Measurements from ENCODE around the gene CLCN7.

CLCN7 gene

GRCh38 chr16:1401758-1402154 is 73.1 kb downstream of the CLCN7 start:
- no peak for TF ChIP-seq CTCF (IDR thresholded peaks at IDR 0.05; ENCODE audit: low read depth, low read length)
- no peak overlapping the region for H3K4me3 ChIP-seq (replicated peaks in 1 of 2; ENCODE audit: low read depth in 2 of 2, low read length in 2 of 2)
- DNase-seq (ENCODE audit: low read depth in 2 of 2): no peak

DNA sequence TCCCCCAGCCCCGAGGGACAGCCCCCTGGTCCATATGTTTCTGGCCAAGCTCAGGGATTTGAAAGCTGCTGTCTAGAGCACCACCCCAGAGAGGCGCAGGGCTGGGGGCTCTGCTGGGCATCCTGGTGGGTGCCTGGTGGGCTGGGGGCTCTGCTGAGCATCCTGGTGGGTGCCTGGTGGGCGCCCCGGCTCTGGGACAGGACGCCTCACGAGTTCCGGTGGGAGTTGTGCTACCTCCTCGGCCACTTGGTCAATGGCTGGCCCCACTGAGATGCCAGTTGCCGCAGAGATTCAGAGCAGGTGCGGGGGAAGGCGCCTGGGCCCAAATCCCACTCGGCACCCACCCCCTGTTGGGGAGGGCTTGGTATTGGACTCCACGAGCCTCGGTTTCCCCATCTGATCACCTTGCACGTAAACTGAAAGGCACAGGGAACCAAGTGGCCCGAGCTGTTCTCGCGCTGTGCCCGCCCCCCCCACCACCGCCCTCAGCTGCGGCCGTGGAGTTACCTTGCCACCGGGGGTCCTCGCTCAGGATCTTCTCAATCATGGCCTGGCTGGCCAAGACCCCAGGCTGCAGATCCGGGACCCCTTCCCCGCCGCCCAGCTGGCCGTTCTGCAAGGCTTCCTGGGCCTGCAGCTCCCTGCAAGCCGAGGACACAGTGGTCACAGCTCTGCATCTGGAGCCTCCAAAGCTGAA is 73.6 kb downstream of the CLCN7 start:
- no peak overlapping the region for H3K4me3 ChIP-seq (replicated peaks in 1 of 2; ENCODE audit: low read depth in 2 of 2, low read length in 2 of 2)
- no peak for TF ChIP-seq CTCF (IDR thresholded peaks at IDR 0.05; ENCODE audit: low read depth, low read length)
- no peak for DNase-seq (ENCODE audit: low read depth in 2 of 2)

DNA sequence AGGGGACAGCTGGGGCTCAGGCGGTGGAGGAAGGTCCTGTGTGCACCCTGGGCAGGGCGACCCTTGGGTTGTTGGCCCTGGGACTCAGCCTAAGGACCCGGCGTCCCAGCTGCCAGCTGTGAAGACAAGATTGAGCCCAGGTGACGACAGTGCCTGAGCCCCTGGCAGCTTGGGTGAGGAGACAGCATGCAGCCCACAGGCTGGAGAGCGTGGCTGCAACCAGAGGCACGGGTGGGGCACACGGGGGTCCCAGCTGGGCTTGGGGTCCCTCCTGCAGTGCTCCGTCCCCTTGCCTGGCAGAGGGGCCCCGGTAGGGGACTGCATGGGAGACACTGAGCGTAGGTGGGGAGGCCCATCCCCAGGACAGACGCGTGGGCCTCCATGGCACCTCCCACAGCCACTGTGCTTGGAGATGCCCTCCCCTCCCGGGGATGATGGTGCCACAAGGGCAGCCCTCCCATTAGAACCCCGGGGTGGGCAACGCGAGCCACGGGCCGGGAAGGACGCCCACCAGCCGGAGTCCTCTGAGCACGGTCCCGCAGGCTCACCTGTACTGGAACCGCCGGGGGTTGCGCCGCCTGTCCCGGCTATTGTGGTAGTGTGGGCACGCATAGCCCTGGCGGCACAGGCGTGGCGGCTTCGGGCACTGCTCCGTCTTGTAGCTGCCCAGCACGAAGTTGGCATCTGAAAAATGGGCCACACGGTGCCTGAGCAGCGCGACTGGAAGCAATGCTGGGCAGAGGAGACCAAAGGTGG is 75.8 kb downstream of the CLCN7 start:
- no peak for TF ChIP-seq CTCF (IDR thresholded peaks at IDR 0.05; ENCODE audit: low read depth, low read length)
- DNase-seq (ENCODE audit: low read depth in 2 of 2): no peak
- no peak overlapping the region for H3K4me3 ChIP-seq (replicated peaks in 1 of 2; ENCODE audit: low read depth in 2 of 2, low read length in 2 of 2)

DNA sequence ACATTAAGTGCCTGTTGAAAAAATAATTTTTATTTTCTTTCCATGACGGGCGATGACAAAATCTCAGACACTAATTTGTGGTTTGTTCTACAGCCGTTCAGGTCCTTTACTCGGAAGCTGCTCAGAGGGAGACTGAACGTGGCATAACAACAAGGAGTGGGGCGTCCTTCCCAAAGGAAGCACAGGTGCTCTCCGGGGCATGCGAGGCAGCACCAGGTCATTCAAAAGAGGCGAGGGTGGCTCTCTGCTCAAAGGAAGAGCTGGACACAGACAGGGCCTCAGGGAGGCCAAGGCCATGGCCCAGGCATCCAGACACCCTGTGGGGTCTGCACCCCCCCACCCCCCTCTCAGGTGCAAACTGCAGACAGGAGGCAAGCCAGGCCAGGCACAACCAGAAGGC is 76.5 kb downstream of the CLCN7 start:
- DNase-seq (ENCODE audit: low read depth in 2 of 2): no peak
- H3K4me3 ChIP-seq (replicated peaks in 1 of 2; ENCODE audit: low read depth in 2 of 2, low read length in 2 of 2): no peak overlapping the region
- no peak for TF ChIP-seq CTCF (IDR thresholded peaks at IDR 0.05; ENCODE audit: low read depth, low read length)

GRCh38 chr16:1397779-1398178 is 77.0 kb downstream of the CLCN7 start:
- no peak for DNase-seq (ENCODE audit: low read depth in 2 of 2)
- no peak overlapping the region for H3K4me3 ChIP-seq (replicated peaks in 1 of 2; ENCODE audit: low read depth in 2 of 2, low read length in 2 of 2)
- no peak for TF ChIP-seq CTCF (IDR thresholded peaks at IDR 0.05; ENCODE audit: low read depth, low read length)

DNA sequence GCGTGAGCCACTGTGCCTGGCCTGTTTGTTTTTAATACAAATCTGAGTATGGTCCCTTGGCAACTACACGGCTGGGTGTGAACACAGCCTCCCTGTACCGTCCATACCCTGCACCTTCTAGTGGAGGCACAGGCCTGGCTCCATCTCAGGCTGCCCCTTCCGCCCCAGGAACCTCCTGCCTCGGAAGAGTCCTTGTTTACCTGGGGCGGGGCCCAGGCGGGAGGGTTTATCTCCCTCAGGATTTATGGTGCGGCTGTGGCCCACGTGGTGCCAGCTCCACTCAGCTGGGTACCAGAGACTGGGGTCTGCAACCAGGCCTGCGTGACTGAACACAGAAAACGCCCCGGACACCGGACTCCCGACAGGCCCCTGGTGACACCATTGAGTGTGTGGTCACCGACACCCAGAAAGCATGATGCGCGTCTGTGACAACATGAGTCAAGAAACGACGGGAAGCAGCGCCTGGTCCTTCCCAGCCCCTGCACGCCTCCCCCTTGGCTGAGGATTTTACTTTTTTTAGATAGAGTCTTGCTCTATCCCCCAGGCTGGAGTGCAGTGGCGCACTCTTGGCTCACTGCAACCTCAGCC is 79.3 kb downstream of the CLCN7 start:
- no peak overlapping the region for H3K4me3 ChIP-seq (replicated peaks in 1 of 2; ENCODE audit: low read depth in 2 of 2, low read length in 2 of 2)
- TF ChIP-seq CTCF (IDR thresholded peaks at IDR 0.05; ENCODE audit: low read depth, low read length): no peak
- no peak for DNase-seq (ENCODE audit: low read depth in 2 of 2)

All from cardiac fibroblast (primary cell).